Ishikawa (cell line): ENCODE data around the gene ESYT2.

Source experiments
- CEBPB ChIP-seq: IDR thresholded peaks from 2 replicates; pipeline ENCODE4 v1.6.1; 2012
- CREB1 ChIP-seq: IDR thresholded peaks from 2 replicates; pipeline ENCODE4 v1.6.1; 2012; ENCODE audit warnings: low read depth
- EGR1 ChIP-seq: IDR thresholded peaks from 2 replicates; pipeline ENCODE4 v1.6.1; 2012
- EP300 ChIP-seq: IDR thresholded peaks from 2 replicates; pipeline ENCODE4 v1.6.1; 2012; ENCODE audit warnings: borderline replicate concordance
- FOXM1 ChIP-seq: IDR thresholded peaks from 2 replicates; pipeline ENCODE4 v1.6.1; 2012; ENCODE audit warnings: low read depth, borderline replicate concordance
- NFIC ChIP-seq: IDR thresholded peaks from 2 replicates; pipeline ENCODE4 v1.6.1; 2012
- RAD21 ChIP-seq: IDR thresholded peaks from 2 replicates; pipeline ENCODE4 v1.6.1; 2012; ENCODE audit warnings: low read depth
- TAF1 ChIP-seq: IDR thresholded peaks from 2 replicates; pipeline ENCODE4 v1.6.1; 2012; ENCODE audit warnings: low read depth, mild to moderate bottlenecking
- TCF12 ChIP-seq: IDR thresholded peaks from 2 replicates; pipeline ENCODE4 v1.6.1; 2012; ENCODE audit warnings: low read depth
- TEAD4 ChIP-seq: IDR thresholded peaks from 2 replicates; pipeline ENCODE4 v1.6.1; 2012
- YY1 ChIP-seq: IDR thresholded peaks from 2 replicates; pipeline ENCODE4 v1.6.1; 2012; ENCODE audit warnings: low read depth
- ZBTB7A ChIP-seq: IDR thresholded peaks from 2 replicates; pipeline ENCODE4 v1.6.1; 2012; ENCODE audit warnings: low read depth
- TF ChIP-seq, protein P1 (sequence below): IDR thresholded peaks from 2 replicates; pipeline ENCODE4 v1.6.1; 2012
- TF ChIP-seq, protein P2 (sequence below): IDR thresholded peaks from 2 replicates; pipeline ENCODE4 v1.6.1; 2012
- TF ChIP-seq, protein P3 (sequence below): IDR thresholded peaks from 2 replicates; pipeline ENCODE4 v1.6.1; 2012; ENCODE audit warnings: low read depth, mild to moderate bottlenecking

ESYT2 gene

DNA sequence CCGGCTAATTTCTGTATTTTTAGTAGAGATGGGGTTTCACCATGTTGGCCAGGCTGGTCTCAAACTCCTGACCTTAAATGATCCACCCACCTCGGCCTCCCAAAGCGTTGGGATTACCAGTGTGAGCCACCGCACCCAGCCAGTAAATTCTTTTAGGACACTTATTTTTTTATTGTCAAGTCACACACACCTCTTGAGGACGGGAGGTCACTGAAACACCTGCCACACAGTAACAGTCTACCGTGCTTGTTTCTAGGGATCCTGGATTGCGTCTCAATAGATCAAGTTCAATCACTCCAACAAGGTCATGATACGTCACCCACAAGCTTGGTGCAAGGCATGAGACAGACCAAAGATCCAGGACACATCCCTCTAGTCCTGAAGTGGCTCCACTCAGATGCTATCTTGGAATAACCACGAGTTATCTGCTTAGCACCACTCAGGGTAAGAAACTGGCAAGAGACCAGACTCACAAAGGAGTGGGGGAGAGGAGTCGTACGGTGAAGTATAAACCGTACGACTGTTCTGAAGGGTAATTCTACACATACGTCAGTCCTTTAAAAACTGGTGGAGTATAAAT, 65.8 kb downstream of the ESYT2 start:
- TF ChIP-seq FOXM1 (no peak), EGR1 (no peak), NFIC (no peak), ZBTB7A (no peak), CREB1 (no peak)

DNA sequence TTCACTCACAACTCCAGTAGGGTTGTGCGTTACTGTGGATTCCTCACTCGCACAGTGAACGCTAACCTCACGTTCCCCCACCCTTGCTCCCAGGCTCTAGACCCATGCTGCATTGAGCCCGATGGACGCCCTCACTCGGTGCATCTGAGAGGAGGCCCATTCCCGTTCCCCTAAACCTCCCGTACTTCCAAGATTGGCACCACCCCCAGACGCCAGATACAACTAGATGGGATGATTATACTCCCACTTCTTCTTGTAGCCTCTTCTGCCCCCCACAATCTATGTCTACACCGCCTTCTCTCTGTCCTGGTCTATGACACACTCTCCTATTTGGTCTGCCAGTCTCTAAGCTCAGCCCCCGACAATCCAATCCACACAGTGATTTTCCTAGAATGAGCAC, 67.4 kb downstream of the ESYT2 start:
- no peak for TF ChIP-seq FOXM1
- no peak for TF ChIP-seq CREB1
- TF ChIP-seq CEBPB = no peak
- no peak for TF ChIP-seq TCF12
- no peak for TF ChIP-seq NFIC
- TF ChIP-seq, protein P1, sequence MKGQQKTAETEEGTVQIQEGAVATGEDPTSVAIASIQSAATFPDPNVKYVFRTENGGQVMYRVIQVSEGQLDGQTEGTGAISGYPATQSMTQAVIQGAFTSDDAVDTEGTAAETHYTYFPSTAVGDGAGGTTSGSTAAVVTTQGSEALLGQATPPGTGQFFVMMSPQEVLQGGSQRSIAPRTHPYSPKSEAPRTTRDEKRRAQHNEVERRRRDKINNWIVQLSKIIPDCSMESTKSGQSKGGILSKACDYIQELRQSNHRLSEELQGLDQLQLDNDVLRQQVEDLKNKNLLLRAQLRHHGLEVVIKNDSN = no peak
- no peak for TF ChIP-seq ZBTB7A
- TF ChIP-seq EP300 = no peak

DNA sequence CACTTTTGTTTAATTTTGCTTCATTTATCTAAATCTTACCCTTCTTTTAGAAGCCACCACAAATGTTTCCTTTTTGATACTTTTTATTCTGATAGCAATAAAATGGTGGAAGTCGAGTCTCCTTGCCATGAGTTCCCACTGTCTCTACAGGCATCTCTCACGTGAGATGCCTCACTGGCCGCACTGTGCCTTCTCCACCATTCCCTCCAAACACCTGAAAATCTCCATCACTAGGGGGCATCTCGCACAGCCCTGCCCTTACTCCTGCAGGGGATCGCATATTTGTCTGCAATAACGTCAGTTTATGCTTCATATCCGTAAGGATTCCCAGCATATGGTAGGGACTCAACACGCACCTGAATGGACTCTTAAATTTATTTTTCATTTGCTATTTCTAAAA, 68.4 kb downstream of the ESYT2 start:
- TF ChIP-seq RAD21 = peak; percentile 31; the same call in 1 of the 2 replicates
- TF ChIP-seq, protein P1 = no peak

DNA sequence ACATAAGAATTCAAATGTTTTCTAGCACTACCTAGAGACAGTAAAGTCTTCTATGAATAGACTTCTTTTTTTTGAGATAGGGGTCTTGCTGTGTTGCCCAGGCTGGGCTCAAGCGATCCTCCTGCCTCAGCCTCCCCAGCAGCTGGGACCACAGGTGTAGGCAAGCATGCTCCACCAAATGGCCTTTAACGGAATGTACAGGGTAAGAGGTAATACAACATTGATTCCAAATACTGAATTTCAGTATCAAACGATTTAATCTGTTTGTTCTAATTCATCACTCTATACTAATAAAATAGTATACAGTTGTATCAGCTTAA, 68.9 kb downstream of the ESYT2 start:
- TF ChIP-seq RAD21 (no peak), YY1 (no peak), CEBPB (no peak), NFIC (no peak), TCF12 (no peak), TAF1 (no peak), EGR1 (no peak), EP300 (no peak), FOXM1 (no peak), ZBTB7A (no peak), CREB1 (no peak)
- TF ChIP-seq, protein P1 = no peak
- TF ChIP-seq, protein P2, sequence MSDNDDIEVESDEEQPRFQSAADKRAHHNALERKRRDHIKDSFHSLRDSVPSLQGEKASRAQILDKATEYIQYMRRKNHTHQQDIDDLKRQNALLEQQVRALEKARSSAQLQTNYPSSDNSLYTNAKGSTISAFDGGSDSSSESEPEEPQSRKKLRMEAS = no peak
- TF ChIP-seq, protein P3, sequence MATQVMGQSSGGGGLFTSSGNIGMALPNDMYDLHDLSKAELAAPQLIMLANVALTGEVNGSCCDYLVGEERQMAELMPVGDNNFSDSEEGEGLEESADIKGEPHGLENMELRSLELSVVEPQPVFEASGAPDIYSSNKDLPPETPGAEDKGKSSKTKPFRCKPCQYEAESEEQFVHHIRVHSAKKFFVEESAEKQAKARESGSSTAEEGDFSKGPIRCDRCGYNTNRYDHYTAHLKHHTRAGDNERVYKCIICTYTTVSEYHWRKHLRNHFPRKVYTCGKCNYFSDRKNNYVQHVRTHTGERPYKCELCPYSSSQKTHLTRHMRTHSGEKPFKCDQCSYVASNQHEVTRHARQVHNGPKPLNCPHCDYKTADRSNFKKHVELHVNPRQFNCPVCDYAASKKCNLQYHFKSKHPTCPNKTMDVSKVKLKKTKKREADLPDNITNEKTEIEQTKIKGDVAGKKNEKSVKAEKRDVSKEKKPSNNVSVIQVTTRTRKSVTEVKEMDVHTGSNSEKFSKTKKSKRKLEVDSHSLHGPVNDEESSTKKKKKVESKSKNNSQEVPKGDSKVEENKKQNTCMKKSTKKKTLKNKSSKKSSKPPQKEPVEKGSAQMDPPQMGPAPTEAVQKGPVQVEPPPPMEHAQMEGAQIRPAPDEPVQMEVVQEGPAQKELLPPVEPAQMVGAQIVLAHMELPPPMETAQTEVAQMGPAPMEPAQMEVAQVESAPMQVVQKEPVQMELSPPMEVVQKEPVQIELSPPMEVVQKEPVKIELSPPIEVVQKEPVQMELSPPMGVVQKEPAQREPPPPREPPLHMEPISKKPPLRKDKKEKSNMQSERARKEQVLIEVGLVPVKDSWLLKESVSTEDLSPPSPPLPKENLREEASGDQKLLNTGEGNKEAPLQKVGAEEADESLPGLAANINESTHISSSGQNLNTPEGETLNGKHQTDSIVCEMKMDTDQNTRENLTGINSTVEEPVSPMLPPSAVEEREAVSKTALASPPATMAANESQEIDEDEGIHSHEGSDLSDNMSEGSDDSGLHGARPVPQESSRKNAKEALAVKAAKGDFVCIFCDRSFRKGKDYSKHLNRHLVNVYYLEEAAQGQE = no peak

DNA sequence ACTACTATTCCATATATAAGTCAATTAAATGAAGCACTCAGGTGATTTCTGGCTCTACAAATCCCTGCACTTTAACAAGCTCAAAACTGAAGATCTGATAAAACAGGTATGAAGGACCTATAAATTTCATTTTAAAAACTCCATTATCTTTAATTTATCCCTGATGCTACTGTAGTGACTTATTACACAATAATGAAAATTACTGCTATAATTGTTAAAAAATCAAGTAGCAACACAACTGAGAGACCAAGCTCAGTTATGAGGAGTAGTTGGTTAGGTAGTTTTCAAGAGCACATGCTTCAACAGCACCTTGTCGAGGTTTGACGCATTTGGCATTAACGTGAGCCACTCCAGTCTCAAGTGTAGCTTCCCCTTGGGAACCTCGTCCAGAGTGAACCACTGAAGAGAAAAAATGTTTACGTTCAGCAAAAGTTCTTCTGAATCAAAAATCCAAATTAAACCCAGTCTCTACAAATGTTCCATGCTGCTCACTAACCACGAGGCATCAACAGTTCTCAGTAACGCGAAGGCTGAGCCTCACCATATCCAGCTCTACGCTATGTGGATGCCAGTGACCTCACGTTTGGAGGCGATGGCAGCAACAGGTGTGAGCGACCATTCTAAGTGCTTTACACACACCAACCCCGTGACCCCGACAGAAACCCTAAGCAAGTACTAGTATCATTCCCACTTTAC, 69.4 kb downstream of the ESYT2 start:
- TF ChIP-seq ZBTB7A = no peak
- TF ChIP-seq CREB1 = no peak
- TF ChIP-seq TAF1 = no peak
- no peak for TF ChIP-seq TCF12
- TF ChIP-seq, protein P3 = no peak
- TF ChIP-seq RAD21 = no peak
- TF ChIP-seq TEAD4 = no peak

DNA sequence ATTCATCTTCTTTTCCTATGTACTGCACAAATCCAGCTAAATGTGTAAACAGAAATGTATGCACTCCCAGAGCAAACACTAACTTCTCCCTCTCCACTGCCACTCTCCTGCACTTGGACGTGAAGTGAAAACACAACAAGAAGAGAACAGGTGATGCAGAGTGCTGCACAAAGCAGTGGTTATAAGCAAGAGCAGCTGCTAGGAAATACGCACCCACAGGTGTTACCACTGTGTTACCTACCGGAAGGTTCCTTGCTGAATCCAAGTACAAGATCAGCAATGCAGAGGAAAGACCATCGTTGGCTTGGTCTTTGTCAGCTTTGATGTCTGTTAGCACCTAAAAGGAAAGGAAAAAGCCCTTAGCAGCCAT, 70.1 kb downstream of the ESYT2 start:
- TF ChIP-seq NFIC = no peak
- TF ChIP-seq CEBPB = no peak
- TF ChIP-seq TEAD4 = no peak
- TF ChIP-seq RAD21 = no peak
- TF ChIP-seq, protein P1 = no peak
- no peak for TF ChIP-seq EGR1
